ENCODE measurements around the gene OR5H15.
"Not testable (repeated sequence)": the region's sequence is repeated elsewhere in the genome, so short reads cannot be mapped to it uniquely, and the experiment has no call there.

Gene OR5H15

GRCh38 chr3:98188545-98188944 is 22.0 kb downstream of the OR5H15 start:
- Histone ChIP-seq H3K27me3 (ENCODE audit: insufficient read depth, low read length) (no peaks in the 10 kb centered on the region), H4K20me1 (ENCODE audit: insufficient read depth, low read length) (no peaks in the 10 kb centered on the region), H3K79me2 (ENCODE audit: insufficient read depth, low read length) (no peaks in the 10 kb centered on the region), H3F3A (ENCODE audit: insufficient read depth, low read length) (no peaks in the 10 kb centered on the region), H3K9ac (ENCODE audit: low read length) (no peak overlapping the region), H3K9me3 (ENCODE audit: low read length) (no peaks in the 10 kb centered on the region), H3K4me2 (ENCODE audit: low read length) (no peak overlapping the region), H2AFZ (ENCODE audit: low read length) (no peak overlapping the region), H3K4me3 (ENCODE audit: low read depth, low read length, poor library complexity, severe bottlenecking) (no peak overlapping the region), H3K9me2 (ENCODE audit: low read depth, low read length) (no peaks in the 10 kb centered on the region), H3K36me3 (ENCODE audit: insufficient read depth, low read length) (no peaks in the 10 kb centered on the region), H3K27ac (ENCODE audit: low read depth, low read length, poor library complexity, severe bottlenecking) (no peak overlapping the region), H3K4me1 (ENCODE audit: insufficient read depth, low read length, severe bottlenecking) (no peaks in the 10 kb centered on the region)
- TF ChIP-seq EZH2 (IDR thresholded peaks at IDR 0.05; ENCODE audit: borderline replicate concordance, low read length) (no peak), CTCF (IDR thresholded peaks at IDR 0.05; ENCODE audit: low read length) (peak; percentile 54)

GRCh38 chr3:98190911-98191310 is 24.4 kb downstream of the OR5H15 start:
- H3K4me3 ChIP-seq (ENCODE audit: low read depth, low read length, poor library complexity, severe bottlenecking); H3K4me2 ChIP-seq (ENCODE audit: low read length); H3K79me2 ChIP-seq (ENCODE audit: insufficient read depth, low read length); H3K27me3 ChIP-seq (ENCODE audit: insufficient read depth, low read length); H3K9ac ChIP-seq (ENCODE audit: low read length); H3F3A ChIP-seq (ENCODE audit: insufficient read depth, low read length); H4K20me1 ChIP-seq (ENCODE audit: insufficient read depth, low read length); H3K27ac ChIP-seq (ENCODE audit: low read depth, low read length, poor library complexity, severe bottlenecking); H2AFZ ChIP-seq (ENCODE audit: low read length); H3K9me3 ChIP-seq (ENCODE audit: low read length); H3K36me3 ChIP-seq (ENCODE audit: insufficient read depth, low read length); H3K9me2 ChIP-seq (ENCODE audit: low read depth, low read length); H3K4me1 ChIP-seq (ENCODE audit: insufficient read depth, low read length, severe bottlenecking): not testable (repeated sequence)

GRCh38 chr3:98196293-98196692 is 29.8 kb downstream of the OR5H15 start:
- not testable (repeated sequence) for H3K79me2 ChIP-seq (ENCODE audit: insufficient read depth, low read length); H3K9ac ChIP-seq (ENCODE audit: low read length); H4K20me1 ChIP-seq (ENCODE audit: insufficient read depth, low read length); H2AFZ ChIP-seq (ENCODE audit: low read length); H3F3A ChIP-seq (ENCODE audit: insufficient read depth, low read length); H3K27me3 ChIP-seq (ENCODE audit: insufficient read depth, low read length); H3K4me2 ChIP-seq (ENCODE audit: low read length); H3K27ac ChIP-seq (ENCODE audit: low read depth, low read length, poor library complexity, severe bottlenecking); H3K36me3 ChIP-seq (ENCODE audit: insufficient read depth, low read length); H3K9me2 ChIP-seq (ENCODE audit: low read depth, low read length); H3K4me3 ChIP-seq (ENCODE audit: low read depth, low read length, poor library complexity, severe bottlenecking); H3K9me3 ChIP-seq (ENCODE audit: low read length); H3K4me1 ChIP-seq (ENCODE audit: insufficient read depth, low read length, severe bottlenecking)

GRCh38 chr3:98199020-98199419 is 32.5 kb downstream of the OR5H15 start:
- no peaks in the 10 kb centered on the region for H4K20me1 ChIP-seq (ENCODE audit: insufficient read depth, low read length)
- H3K4me3 ChIP-seq (ENCODE audit: low read depth, low read length, poor library complexity, severe bottlenecking) = no peak overlapping the region
- no peaks in the 10 kb centered on the region for H3K79me2 ChIP-seq (ENCODE audit: insufficient read depth, low read length)
- no peaks in the 10 kb centered on the region for H3F3A ChIP-seq (ENCODE audit: insufficient read depth, low read length)
- H3K27me3 ChIP-seq (ENCODE audit: insufficient read depth, low read length) = no peaks in the 10 kb centered on the region
- no peak for TF ChIP-seq CTCF (IDR thresholded peaks at IDR 0.05; ENCODE audit: low read length)
- TF ChIP-seq EZH2 (IDR thresholded peaks at IDR 0.05; ENCODE audit: borderline replicate concordance, low read length) = no peak
- H3K4me1 ChIP-seq (ENCODE audit: insufficient read depth, low read length, severe bottlenecking) = no peaks in the 10 kb centered on the region
- no peaks in the 10 kb centered on the region for H3K9me3 ChIP-seq (ENCODE audit: low read length)
- no peak overlapping the region for H3K4me2 ChIP-seq (ENCODE audit: low read length)
- H3K36me3 ChIP-seq (ENCODE audit: insufficient read depth, low read length) = no peaks in the 10 kb centered on the region
- no peak overlapping the region for H2AFZ ChIP-seq (ENCODE audit: low read length)
- no peak overlapping the region for H3K9ac ChIP-seq (ENCODE audit: low read length)
- H3K9me2 ChIP-seq (ENCODE audit: low read depth, low read length) = no peaks in the 10 kb centered on the region
- H3K27ac ChIP-seq (ENCODE audit: low read depth, low read length, poor library complexity, severe bottlenecking) = no peak overlapping the region
